HepG2 (cell line): Measurements from ENCODE around the gene TMC8. TPM values are rescaled to one million over a fixed set of nuclear protein-coding genes. Genes with fewer than 3 reads are reported as not detected.

ENCODE experiments used
- DR1 ChIP-seq: sonication (generic); formaldehyde crosslinking; IDR thresholded peaks from 2 replicates; pipeline ENCODE4 v1.8.0; 2021; ENCODE audit warnings: mild to moderate bottlenecking, missing genetic modification reagents, inconsistent platforms
- GTF3A ChIP-seq: sonication (generic); formaldehyde crosslinking; conservative IDR thresholded peaks from 2 replicates; pipeline ENCODE4 v1.4.0; 2020; ENCODE audit warnings: mild to moderate bottlenecking, missing genetic modification reagents
- HHEX ChIP-seq: IDR thresholded peaks from 2 replicates; pipeline ENCODE4 v1.6.1; 2016; ENCODE audit warnings: control low read depth
- HNRNPL ChIP-seq: fragments of 200-400 bp; formaldehyde crosslinking; IDR thresholded peaks from 2 replicates; pipeline ENCODE4 v1.6.1; 2017; ENCODE audit warnings: mild to moderate bottlenecking, low read depth, low read length
- KAT7 ChIP-seq: IDR thresholded peaks from 2 replicates; pipeline ENCODE4 v1.6.1; 2018; ENCODE audit warnings: borderline replicate concordance, missing compliant biosample characterization
- KMT2B ChIP-seq: IDR thresholded peaks from 2 replicates; pipeline ENCODE4 v1.6.1; 2016; ENCODE audit warnings: missing genetic modification reagents, missing compliant biosample characterization
- MEIS2 ChIP-seq: sonication (generic); formaldehyde crosslinking; IDR thresholded peaks from 2 replicates; pipeline ENCODE4 v1.9.0; 2021; ENCODE audit warnings: mild to moderate bottlenecking, missing genetic modification reagents
- NFIB ChIP-seq: sonication (generic); formaldehyde crosslinking; IDR thresholded peaks from 2 replicates; pipeline ENCODE4 v1.9.0; 2021; ENCODE audit warnings: missing genetic modification reagents, mild to moderate bottlenecking, borderline replicate concordance
- NONO ChIP-seq, 2 experiments: fragments of 450-650 bp in 1 of 2; sonication (generic) in 1 of 2; formaldehyde crosslinking in 1 of 2; IDR thresholded peaks in 1 of 2; conservative IDR thresholded peaks in 1 of 2; 2 replicates each; pipeline versions ENCODE4 v1.6.1 to v1.8.0; 2017 to 2022; ENCODE audit warnings: mild to moderate bottlenecking in 1 of 2, missing genetic modification reagents in 1 of 2, moderate library complexity in 1 of 2
- SMYD3 ChIP-seq: sonication (generic); formaldehyde crosslinking; IDR thresholded peaks from 2 replicates; pipeline ENCODE4 v1.8.1; 2023; ENCODE audit warnings: mild to moderate bottlenecking, missing genetic modification reagents
- SOX6 ChIP-seq, 2 experiments: fragments of 450-650 bp in 1 of 2; sonication (generic) in 1 of 2; formaldehyde crosslinking in 1 of 2; IDR thresholded peaks; 2 replicates each; pipeline versions ENCODE4 v1.4.0 to v1.6.1; 2017 to 2020; ENCODE audit warnings: antibody characterized with exemption in 1 of 2, mild to moderate bottlenecking in 1 of 2, missing genetic modification reagents in 1 of 2
- U2AF1 ChIP-seq: fragments of 200-400 bp; formaldehyde crosslinking; optimal IDR thresholded peaks from 2 replicates; pipeline ENCODE3; 2017; ENCODE audit warnings: mild to moderate bottlenecking, low read depth, low read length
- ZBTB37 ChIP-seq: sonication (generic); formaldehyde crosslinking; IDR thresholded peaks from 2 replicates; pipeline ENCODE4 v1.4.0; 2020; ENCODE audit warnings: mild to moderate bottlenecking, missing genetic modification reagents
- ZBTB49 ChIP-seq: sonication (generic); formaldehyde crosslinking; IDR thresholded peaks from 2 replicates; pipeline ENCODE4 v1.4.0; 2020; ENCODE audit warnings: missing genetic modification reagents, borderline replicate concordance
- ZNF350 ChIP-seq: sonication (generic); formaldehyde crosslinking; IDR thresholded peaks from 2 replicates; pipeline ENCODE4 v1.4.0; 2020; ENCODE audit warnings: mild to moderate bottlenecking, low read depth, missing genetic modification reagents, borderline replicate concordance
- ZNF546 ChIP-seq: sonication (generic); formaldehyde crosslinking; conservative IDR thresholded peaks from 2 replicates; pipeline ENCODE4 v1.8.1; 2023; ENCODE audit warnings: mild to moderate bottlenecking, missing genetic modification reagents
- ZNF720 ChIP-seq: sonication (generic); formaldehyde crosslinking; IDR thresholded peaks from 2 replicates; pipeline ENCODE4 v1.4.0; 2020; ENCODE audit warnings: missing genetic modification reagents
- ZNF780A ChIP-seq: sonication (generic); formaldehyde crosslinking; IDR thresholded peaks from 2 replicates; pipeline ENCODE4 v1.8.0; 2022; ENCODE audit warnings: mild to moderate bottlenecking, missing genetic modification reagents, moderate library complexity
- ZNF781 ChIP-seq: sonication (generic); formaldehyde crosslinking; IDR thresholded peaks from 2 replicates; pipeline ENCODE4 v1.5.1; 2020; ENCODE audit warnings: borderline replicate concordance, mild to moderate bottlenecking, missing genetic modification reagents; ENCODE audit errors: not compliant biosample characterization
- polyA plus RNA-seq, 8 experiments: library from polyadenylated mRNA; depleted of rRNA in 3 of 8; stranded (reverse) in 7 of 8; unstranded in 1 of 8; fragments of >200 nt; fragmentation: Illumina TruSeq in 4 of 8; extraction: Trizol in 4 of 8; gene quantifications; 2 replicates each; pipeline versions ENCODE4 v1.2.1 to v1.2.3, GENCODE V29; 2011 to 2016; ENCODE audit warnings: low read depth in 4 of 8, missing spikeins in 1 of 8, mixed read lengths in 1 of 8; ENCODE audit not compliant: insufficient read depth in 1 of 8
- total RNA-seq, 5 experiments: library from RNA; depleted of rRNA; stranded (reverse); fragments of >200 nt; fragmentation: Illumina TruSeq; extraction: Trizol; gene quantifications; 2 replicates each; pipeline ENCODE4 v1.2.3, GENCODE V29; 2016; ENCODE audit warnings: low read depth in 1 of 5
- TF ChIP-seq, protein P1 (sequence below): IDR thresholded peaks from 2 replicates; pipeline ENCODE4 v1.6.1; 2016; ENCODE audit warnings: low read depth, control low read depth
- TF ChIP-seq, protein P2 (sequence below): IDR thresholded peaks from 2 replicates; pipeline ENCODE4 v1.6.1; 2016

The TMC8 gene
- total and polyA plus RNA-seq, 2 of the 13 experiments (the other 11 are each of a cell fraction or from before 2014, with no cell fraction given) = 0.53 to 7.8 TPM

GRCh38 chr17:78135858-78136500 lies 5.4 kb downstream of the TMC8 start (continued):
- TF ChIP-seq ZNF780A (CRISPR knock-in tag) = 0 out of 2 replicates have a peak, but pooled peaks have one; percentile 2
- no peak for TF ChIP-seq ZNF546 (CRISPR knock-in tag)
- TF ChIP-seq HNRNPL = no peak
- TF ChIP-seq, protein P1, sequence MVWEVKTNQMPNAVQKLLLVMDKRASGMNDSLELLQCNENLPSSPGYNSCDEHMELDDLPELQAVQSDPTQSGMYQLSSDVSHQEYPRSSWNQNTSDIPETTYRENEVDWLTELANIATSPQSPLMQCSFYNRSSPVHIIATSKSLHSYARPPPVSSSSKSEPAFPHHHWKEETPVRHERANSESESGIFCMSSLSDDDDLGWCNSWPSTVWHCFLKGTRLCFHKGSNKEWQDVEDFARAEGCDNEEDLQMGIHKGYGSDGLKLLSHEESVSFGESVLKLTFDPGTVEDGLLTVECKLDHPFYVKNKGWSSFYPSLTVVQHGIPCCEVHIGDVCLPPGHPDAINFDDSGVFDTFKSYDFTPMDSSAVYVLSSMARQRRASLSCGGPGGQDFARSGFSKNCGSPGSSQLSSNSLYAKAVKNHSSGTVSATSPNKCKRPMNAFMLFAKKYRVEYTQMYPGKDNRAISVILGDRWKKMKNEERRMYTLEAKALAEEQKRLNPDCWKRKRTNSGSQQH (CRISPR knock-in tag) = no peak
- TF ChIP-seq KMT2B (CRISPR knock-in tag) = no peak
- TF ChIP-seq ZNF720 = no peak
- TF ChIP-seq ZNF781 (CRISPR knock-in tag) = no peak
- TF ChIP-seq ZNF350 (CRISPR knock-in tag) = no peak
- TF ChIP-seq SOX6 (IDR thresholded peaks at IDR 0.05) = no peak
- TF ChIP-seq SOX6 (CRISPR knock-in tag; IDR thresholded peaks at IDR 0.05) = no peak
- no peak for TF ChIP-seq MEIS2 (CRISPR knock-in tag)
- TF ChIP-seq GTF3A (CRISPR knock-in tag) = no peak
- no peak for TF ChIP-seq HHEX
- TF ChIP-seq U2AF1 = no peak
- no peak for TF ChIP-seq NONO (IDR thresholded peaks at IDR 0.05)
- TF ChIP-seq NONO (CRISPR knock-in tag; conservative IDR thresholded peaks at IDR 0.05) = no peak
- TF ChIP-seq, protein P2, sequence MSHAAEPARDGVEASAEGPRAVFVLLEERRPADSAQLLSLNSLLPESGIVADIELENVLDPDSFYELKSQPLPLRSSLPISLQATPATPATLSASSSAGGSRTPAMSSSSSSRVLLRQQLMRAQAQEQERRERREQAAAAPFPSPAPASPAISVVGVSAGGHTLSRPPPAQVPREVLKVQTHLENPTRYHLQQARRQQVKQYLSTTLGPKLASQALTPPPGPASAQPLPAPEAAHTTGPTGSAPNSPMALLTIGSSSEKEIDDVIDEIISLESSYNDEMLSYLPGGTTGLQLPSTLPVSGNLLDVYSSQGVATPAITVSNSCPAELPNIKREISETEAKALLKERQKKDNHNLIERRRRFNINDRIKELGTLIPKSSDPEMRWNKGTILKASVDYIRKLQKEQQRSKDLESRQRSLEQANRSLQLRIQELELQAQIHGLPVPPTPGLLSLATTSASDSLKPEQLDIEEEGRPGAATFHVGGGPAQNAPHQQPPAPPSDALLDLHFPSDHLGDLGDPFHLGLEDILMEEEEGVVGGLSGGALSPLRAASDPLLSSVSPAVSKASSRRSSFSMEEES (CRISPR knock-in tag) = no peak
- TF ChIP-seq ZBTB37 (CRISPR knock-in tag) = no peak
- TF ChIP-seq KAT7 = 0 out of 2 replicates have a peak, but pooled peaks have one; percentile 15
- no peak for TF ChIP-seq NFIB (CRISPR knock-in tag)
- no peak for TF ChIP-seq DR1 (CRISPR knock-in tag)
- TF ChIP-seq ZBTB49 (CRISPR knock-in tag) = no peak
- TF ChIP-seq SMYD3 (CRISPR knock-in tag) = no peak
